Suppressor macrophage treated with lipopolysaccharide for 1 hour (primary cell): ENCODE measurements around the gene ARHGAP12.

Source experiments
- DNase-seq, 3 donors: peaks; one replicate each; pipeline ENCODE4 v3.0.0-alpha.2; 2020 to 2022

The ARHGAP12 gene

GRCh38 chr10:31762316-31762715, 166.3 kb downstream of the ARHGAP12 start:
- no peak for DNase-seq

GRCh38 chr10:31761156-31761555, 167.5 kb downstream of the ARHGAP12 start:
- DNase-seq, result no peak

GRCh38 chr10:31760674-31761081, 168.0 kb downstream of the ARHGAP12 start:
- DNase-seq, result no peak

- peak; percentile 95 to 98 (median 97) for DNase-seq
Observed at GRCh38 chr10:31759799-31760626, 168.6 kb downstream of the ARHGAP12 start.

GRCh38 chr10:31759124-31759798, 169.4 kb downstream of the ARHGAP12 start:
- peak; percentile 66 to 75 (median 74) for DNase-seq

GRCh38 chr10:31758495-31758894, 170.1 kb downstream of the ARHGAP12 start:
- no peak for DNase-seq

- DNase-seq, result no peak
Observed at GRCh38 chr10:31757831-31758230, 170.8 kb downstream of the ARHGAP12 start.

GRCh38 chr10:31757386-31757791, 171.2 kb downstream of the ARHGAP12 start:
- no peak for DNase-seq

- DNase-seq, result peak in 2 of 3 donors; percentile 35 to 39
Observed at GRCh38 chr10:31756729-31757110, 171.9 kb downstream of the ARHGAP12 start.

- peak in 1 of 3 donors; percentile 51 for DNase-seq
Observed at GRCh38 chr10:31756101-31756728, 172.4 kb downstream of the ARHGAP12 start.
